Astrocyte (in vitro differentiated cells and primary cell): Measurements from ENCODE around the gene VEZT. TPM values are rescaled to one million over a fixed set of nuclear protein-coding genes. Genes with fewer than 3 reads are reported as not detected.
"Not testable (repeated sequence)": the region's sequence is repeated elsewhere in the genome, so short reads cannot be mapped to it uniquely, and the experiment has no call there.

Source experiments
- DNase-seq: peaks from one replicate; pipeline ENCODE4 v3.0.0-alpha.2; 2010; ENCODE audit warnings: low read depth
- FAIRE-seq: peaks from 2 replicates; lab custom pipeline; 2011; peaks lifted over from hg19 to GRCh38; lab: Jason Lieb, UNC
- H2AFZ ChIP-seq: 2 replicates; pipeline ENCODE4 v1.6.0; 2012; ENCODE audit warnings: low read depth, low read length, inconsistent platforms
- H3K27ac ChIP-seq: 2 replicates; pipeline ENCODE4 v1.5.1; 2011; ENCODE audit warnings: low read depth, low read length, inconsistent platforms
- H3K27me3 ChIP-seq: 2 replicates; pipeline ENCODE4 v1.6.0; 2011; ENCODE audit warnings: low read length, inconsistent platforms; ENCODE audit not compliant: insufficient read depth
- H3K36me3 ChIP-seq: 2 replicates; pipeline ENCODE4 v1.5.1; 2011; ENCODE audit warnings: low read length, inconsistent platforms; ENCODE audit not compliant: insufficient read depth
- H3K4me1 ChIP-seq: 2 replicates; pipeline ENCODE4 v1.5.1; 2011; ENCODE audit warnings: low read length, inconsistent platforms; ENCODE audit not compliant: insufficient read depth
- H3K4me2 ChIP-seq: 2 replicates; pipeline ENCODE4 v1.6.0; 2012; ENCODE audit warnings: low read length, inconsistent platforms
- H3K4me3 ChIP-seq: 2 replicates; pipeline ENCODE4 v1.5.1; 2011; ENCODE audit warnings: low read depth, mild to moderate bottlenecking, low read length, inconsistent platforms; ENCODE audit not compliant: insufficient read depth
- H3K79me2 ChIP-seq: 2 replicates; pipeline ENCODE4 v1.6.0; 2012; ENCODE audit warnings: mild to moderate bottlenecking, low read length, inconsistent platforms; ENCODE audit not compliant: insufficient read depth
- H3K9ac ChIP-seq: 2 replicates; pipeline ENCODE4 v1.6.0; 2012; ENCODE audit warnings: mild to moderate bottlenecking, low read length, inconsistent platforms
- H3K9me3 ChIP-seq: 2 replicates; pipeline ENCODE4 v1.5.1; 2012; ENCODE audit warnings: low read depth, mild to moderate bottlenecking, low read length, inconsistent platforms; ENCODE audit not compliant: insufficient read depth
- H4K20me1 ChIP-seq: 2 replicates; pipeline ENCODE4 v1.6.0; 2012; ENCODE audit warnings: low read length, inconsistent platforms; ENCODE audit not compliant: insufficient read depth
- H3K27ac Mint-ChIP-seq: one replicate; pipeline ENCODE4 v1.8.0; 2021; ENCODE audit warnings: mild to moderate bottlenecking, mixed read lengths; ENCODE audit not compliant: unreplicated experiment
- H3K27me3 Mint-ChIP-seq: one replicate; pipeline ENCODE4 v1.8.0; 2021; ENCODE audit warnings: low read depth, mixed read lengths; ENCODE audit not compliant: unreplicated experiment
- H3K36me3 Mint-ChIP-seq: one replicate; pipeline ENCODE4 v1.8.0; 2021; ENCODE audit warnings: low read depth, mixed read lengths; ENCODE audit not compliant: unreplicated experiment
- H3K4me1 Mint-ChIP-seq: one replicate; pipeline ENCODE4 v1.8.0; 2021; ENCODE audit warnings: low read depth, mixed read lengths; ENCODE audit not compliant: unreplicated experiment
- H3K4me3 Mint-ChIP-seq: one replicate; pipeline ENCODE4 v1.8.0; 2021; ENCODE audit warnings: mild to moderate bottlenecking, moderate library complexity, mixed read lengths; ENCODE audit not compliant: unreplicated experiment
- H3K9me3 Mint-ChIP-seq: one replicate; pipeline ENCODE4 v1.8.0; 2021; ENCODE audit warnings: mild to moderate bottlenecking, mixed read lengths; ENCODE audit not compliant: unreplicated experiment
- EZH2 ChIP-seq: IDR thresholded peaks from 2 replicates; pipeline ENCODE4 v1.6.1; 2012; ENCODE audit warnings: mild to moderate bottlenecking, low read length, inconsistent platforms; ENCODE audit not compliant: insufficient read depth
- total RNA-seq: library from RNA; stranded (reverse); gene quantifications from 2 replicates; pipeline ENCODE4 v1.2.1, GENCODE V29; 2021
- TF ChIP-seq, protein P1 (sequence below): IDR thresholded peaks from 2 replicates; pipeline ENCODE4 v1.5.1; 2011; ENCODE audit warnings: low read depth, mild to moderate bottlenecking, inconsistent platforms, low read length, moderate library complexity; ENCODE audit not compliant: insufficient read depth

The VEZT gene
- total RNA-seq, 1 donor from 2014 or later = 106 TPM

DNA sequence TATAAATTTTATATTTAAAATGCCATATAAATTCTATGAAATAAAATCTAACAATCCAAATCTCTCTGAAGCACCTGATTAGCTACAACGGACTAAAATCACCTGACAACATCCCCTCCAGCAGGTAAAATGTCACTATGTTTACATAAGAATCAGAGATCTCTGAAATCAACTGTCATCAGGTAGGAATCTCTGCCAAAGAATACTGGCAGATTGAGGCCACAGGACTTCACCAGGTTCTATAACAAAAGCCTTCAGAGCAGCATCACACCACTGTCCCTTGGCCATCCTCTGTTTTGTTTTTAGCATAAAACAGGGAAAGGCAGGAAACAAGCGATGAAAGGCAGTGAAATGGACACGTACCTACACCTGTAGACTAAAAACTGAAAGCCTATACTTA, 22.5 kb upstream of the VEZT start:
- Histone ChIP-seq H3K27ac (no peak overlapping the region), H3K4me2 (no peak overlapping the region), H4K20me1 (peaks cover 5% of the 10 kb centered on the region), H2AFZ (no peak overlapping the region), H3K36me3 (peaks cover 5% of the 10 kb centered on the region), H3K27me3 (no peaks in the 10 kb centered on the region), H3K4me3 (no peak overlapping the region), H3K9me3 (no peaks in the 10 kb centered on the region), H3K79me2 (peaks cover 40% of the 10 kb centered on the region), H3K9ac (no peak overlapping the region), H3K4me1 (no peaks in the 10 kb centered on the region)
- Mint-ChIP-seq H3K9me3 (no peaks in the 10 kb centered on the region), H3K27me3 (no peaks in the 10 kb centered on the region), H3K36me3 (peaks cover 2% of the 10 kb centered on the region), H3K4me3 (no peak overlapping the region), H3K27ac (no peak overlapping the region), H3K4me1 (peaks cover 14% of the 10 kb centered on the region)
- no peak for TF ChIP-seq EZH2
- TF ChIP-seq, protein P1, sequence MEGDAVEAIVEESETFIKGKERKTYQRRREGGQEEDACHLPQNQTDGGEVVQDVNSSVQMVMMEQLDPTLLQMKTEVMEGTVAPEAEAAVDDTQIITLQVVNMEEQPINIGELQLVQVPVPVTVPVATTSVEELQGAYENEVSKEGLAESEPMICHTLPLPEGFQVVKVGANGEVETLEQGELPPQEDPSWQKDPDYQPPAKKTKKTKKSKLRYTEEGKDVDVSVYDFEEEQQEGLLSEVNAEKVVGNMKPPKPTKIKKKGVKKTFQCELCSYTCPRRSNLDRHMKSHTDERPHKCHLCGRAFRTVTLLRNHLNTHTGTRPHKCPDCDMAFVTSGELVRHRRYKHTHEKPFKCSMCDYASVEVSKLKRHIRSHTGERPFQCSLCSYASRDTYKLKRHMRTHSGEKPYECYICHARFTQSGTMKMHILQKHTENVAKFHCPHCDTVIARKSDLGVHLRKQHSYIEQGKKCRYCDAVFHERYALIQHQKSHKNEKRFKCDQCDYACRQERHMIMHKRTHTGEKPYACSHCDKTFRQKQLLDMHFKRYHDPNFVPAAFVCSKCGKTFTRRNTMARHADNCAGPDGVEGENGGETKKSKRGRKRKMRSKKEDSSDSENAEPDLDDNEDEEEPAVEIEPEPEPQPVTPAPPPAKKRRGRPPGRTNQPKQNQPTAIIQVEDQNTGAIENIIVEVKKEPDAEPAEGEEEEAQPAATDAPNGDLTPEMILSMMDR = no peak
- DNase-seq (no peak), FAIRE-seq (no peak)

DNA sequence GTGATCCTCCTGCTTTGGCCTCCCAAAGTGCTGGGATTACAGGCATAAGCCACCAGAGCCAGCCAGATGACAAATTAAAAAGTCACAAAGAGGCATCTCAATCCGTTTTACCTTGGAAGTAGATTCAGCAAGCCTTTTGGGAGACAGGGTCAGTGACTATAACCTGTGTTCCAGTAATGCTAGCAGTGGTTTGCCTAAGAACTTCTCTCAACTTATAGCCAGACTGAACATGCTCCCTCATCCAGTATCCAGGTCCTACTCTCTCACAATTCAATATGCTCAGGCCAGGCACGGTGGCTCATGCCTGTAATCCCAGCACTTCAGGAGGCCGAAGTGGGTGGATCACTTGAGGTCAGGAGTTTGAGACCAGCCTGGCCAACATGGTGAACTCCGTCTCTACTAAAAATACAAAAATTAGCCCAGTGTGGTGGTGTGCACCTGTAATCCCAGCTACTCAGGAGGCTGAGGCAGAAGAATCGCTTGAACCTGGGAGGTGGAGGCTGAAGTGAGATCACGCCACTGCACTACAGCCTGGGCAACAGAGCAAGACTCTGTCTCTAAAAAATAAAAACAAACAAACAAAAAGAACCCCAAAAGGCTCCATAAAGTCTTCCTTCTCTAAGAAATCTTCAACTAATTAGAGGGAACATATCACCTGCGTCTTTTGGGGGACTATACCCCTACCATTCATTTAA, 20.6 kb upstream of the VEZT start:
- peaks cover 31% of the 10 kb centered on the region for H3K4me1 Mint-ChIP-seq

DNA sequence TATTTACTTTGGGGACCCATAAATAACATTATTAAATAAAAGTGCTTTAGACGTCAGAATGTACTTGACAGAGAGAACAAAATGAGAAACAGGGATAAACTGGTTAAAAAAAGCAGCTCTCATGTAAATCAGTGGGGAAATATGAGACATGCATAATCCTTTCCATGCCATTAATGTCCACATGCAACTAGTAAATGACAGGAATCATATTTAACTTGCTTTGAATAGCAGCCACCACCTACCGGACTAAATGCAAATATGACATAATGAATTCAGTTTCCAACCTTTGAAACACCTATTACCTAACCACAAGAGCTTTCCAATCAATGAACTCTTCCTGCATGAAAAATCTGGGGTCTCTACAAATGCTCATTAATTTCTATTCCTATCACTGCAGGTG, 20.0 kb upstream of the VEZT start:
- Histone ChIP-seq H3K4me1 (peaks cover 11% of the 10 kb centered on the region), H4K20me1 (peaks cover 2% of the 10 kb centered on the region), H3K4me3 (no peak overlapping the region), H3K36me3 (peaks cover 3% of the 10 kb centered on the region), H3K9ac (no peak overlapping the region), H3K27me3 (no peaks in the 10 kb centered on the region), H3K9me3 (no peaks in the 10 kb centered on the region), H3K27ac (no peak overlapping the region), H3K4me2 (no peak overlapping the region), H2AFZ (no peak overlapping the region), H3K79me2 (peaks cover 47% of the 10 kb centered on the region)
- Mint-ChIP-seq H3K4me1 (peaks cover 32% of the 10 kb centered on the region), H3K27ac (no peak overlapping the region), H3K9me3 (no peaks in the 10 kb centered on the region), H3K36me3 (peaks cover 2% of the 10 kb centered on the region), H3K4me3 (no peak overlapping the region), H3K27me3 (no peaks in the 10 kb centered on the region)
- TF ChIP-seq, protein P1 = no peak
- TF ChIP-seq EZH2 = no peak
- FAIRE-seq (no peak), DNase-seq (no peak)

More for the DNA sequence above, 20.6 kb upstream of the VEZT start:
- H3K4me3 ChIP-seq, H3K9me3 ChIP-seq, H2AFZ ChIP-seq, H3K9me3 Mint-ChIP-seq, DNase-seq, H3K27me3 Mint-ChIP-seq, H3K36me3 ChIP-seq, H3K27me3 ChIP-seq, H3K27ac ChIP-seq, H3K4me2 ChIP-seq, H3K9ac ChIP-seq, H3K36me3 Mint-ChIP-seq, FAIRE-seq, H3K4me3 Mint-ChIP-seq, H3K27ac Mint-ChIP-seq, H4K20me1 ChIP-seq: not testable (repeated sequence)
- H3K79me2 ChIP-seq = peaks cover 46% of the 10 kb centered on the region
- peaks cover 10% of the 10 kb centered on the region for H3K4me1 ChIP-seq
